GM04503 (cell line): ENCODE results near the gene SRGAP2C.
"Not testable (repeated sequence)": the region's sequence is repeated elsewhere in the genome, so short reads cannot be mapped to it uniquely, and the experiment has no call there.

Experiments used
- DNase-seq: peaks from one replicate; pipeline ENCODE4 v3.0.0-alpha.2; 2012; ENCODE audit warnings: low read depth

SRGAP2C gene

GRCh38 chr1:121186191-121186590, 1.4 kb downstream of the SRGAP2C start:
- DNase-seq: not testable (repeated sequence)

- not testable (repeated sequence) for DNase-seq
Observed at GRCh38 chr1:121187914-121188313, 3.1 kb downstream of the SRGAP2C start.

- not testable (repeated sequence) for DNase-seq
Observed at GRCh38 chr1:121192512-121192911, 7.7 kb downstream of the SRGAP2C start.

GRCh38 chr1:121197095-121197882, 12.5 kb downstream of the SRGAP2C start:
- DNase-seq: not testable (repeated sequence)

GRCh38 chr1:121199763-121200162, 15.0 kb downstream of the SRGAP2C start:
- DNase-seq: not testable (repeated sequence)

- DNase-seq: not testable (repeated sequence)
Observed at GRCh38 chr1:121200232-121200631, 15.5 kb downstream of the SRGAP2C start.

GRCh38 chr1:121200985-121201981, 16.5 kb downstream of the SRGAP2C start:
- not testable (repeated sequence) for DNase-seq

GRCh38 chr1:121202986-121203385, 18.2 kb downstream of the SRGAP2C start:
- not testable (repeated sequence) for DNase-seq

GRCh38 chr1:121205786-121206711, 21.3 kb downstream of the SRGAP2C start:
- not testable (repeated sequence) for DNase-seq

GRCh38 chr1:121207328-121207727, 22.6 kb downstream of the SRGAP2C start:
- not testable (repeated sequence) for DNase-seq

- not testable (repeated sequence) for DNase-seq
Observed at GRCh38 chr1:121208375-121208774, 23.6 kb downstream of the SRGAP2C start.

- not testable (repeated sequence) for DNase-seq
Observed at GRCh38 chr1:121210778-121211177, 26.0 kb downstream of the SRGAP2C start.

GRCh38 chr1:121213491-121213890, 28.7 kb downstream of the SRGAP2C start:
- DNase-seq: not testable (repeated sequence)

GRCh38 chr1:121214544-121215156, 29.9 kb downstream of the SRGAP2C start:
- not testable (repeated sequence) for DNase-seq

GRCh38 chr1:121215699-121216417, 31.1 kb downstream of the SRGAP2C start:
- DNase-seq: not testable (repeated sequence)

GRCh38 chr1:121216676-121217075, 31.9 kb downstream of the SRGAP2C start:
- DNase-seq: not testable (repeated sequence)

GRCh38 chr1:121221770-121222169, 37.0 kb downstream of the SRGAP2C start:
- not testable (repeated sequence) for DNase-seq

- DNase-seq: not testable (repeated sequence)
Observed at GRCh38 chr1:121224714-121225113, 39.9 kb downstream of the SRGAP2C start.

- DNase-seq: not testable (repeated sequence)
Observed at GRCh38 chr1:121226295-121226904, 41.6 kb downstream of the SRGAP2C start.

GRCh38 chr1:121226925-121227324, 42.1 kb downstream of the SRGAP2C start:
- not testable (repeated sequence) for DNase-seq
